ENCODE measurements around the gene TTLL12.

Gene TTLL12

GRCh38 chr22:43213051-43213450, 26.1 kb upstream of the TTLL12 start:
- no peak for DNase-seq

- no peak for DNase-seq
Observed at GRCh38 chr22:43212434-43212952, 25.6 kb upstream of the TTLL12 start.

GRCh38 chr22:43211941-43212433, 25.1 kb upstream of the TTLL12 start:
- no peak for DNase-seq

DNA sequence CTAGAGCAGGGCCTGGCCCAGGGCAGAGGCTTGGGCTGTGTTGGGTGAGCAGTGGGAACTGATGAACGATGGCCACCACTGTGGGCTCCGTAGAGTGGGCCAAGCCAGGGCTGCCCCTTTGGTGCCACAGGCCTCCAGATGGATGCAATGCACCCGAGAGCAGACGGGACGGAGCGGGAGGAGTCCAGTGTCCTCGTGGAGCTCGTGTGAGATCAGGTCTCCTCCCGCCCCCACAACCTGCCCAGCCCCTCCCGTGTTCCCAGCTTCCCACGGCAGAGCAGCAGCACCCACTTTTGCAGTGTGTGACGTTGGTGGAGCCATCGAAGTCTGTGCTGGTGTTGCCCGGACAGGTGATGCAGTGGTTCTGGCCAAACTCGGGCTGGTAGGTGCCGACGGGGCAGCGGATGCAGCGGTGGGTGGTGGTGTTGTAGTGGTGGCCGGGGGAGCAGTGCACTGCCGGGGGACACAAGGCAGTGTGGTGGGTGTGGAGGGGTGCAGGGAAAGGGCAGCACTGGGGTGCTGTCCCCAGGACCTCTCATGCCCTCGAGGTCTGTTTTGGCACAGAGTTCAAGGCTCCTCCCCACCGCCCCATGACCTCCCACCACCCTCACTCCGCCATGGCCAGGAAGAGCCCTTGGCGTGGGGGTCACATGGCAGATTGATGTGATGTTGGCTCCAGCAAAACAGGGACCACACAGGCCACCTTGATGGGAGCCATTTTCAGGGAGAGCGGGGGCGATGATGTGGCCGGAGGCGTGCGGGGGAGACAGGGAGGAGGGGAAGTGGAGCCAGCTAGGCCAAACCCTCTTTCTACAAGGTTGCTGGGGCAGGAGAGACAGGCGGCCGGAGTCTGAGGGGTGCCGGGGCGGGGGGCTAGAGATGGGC, 23.9 kb upstream of the TTLL12 start:
- DNase-seq, result no peak

DNA sequence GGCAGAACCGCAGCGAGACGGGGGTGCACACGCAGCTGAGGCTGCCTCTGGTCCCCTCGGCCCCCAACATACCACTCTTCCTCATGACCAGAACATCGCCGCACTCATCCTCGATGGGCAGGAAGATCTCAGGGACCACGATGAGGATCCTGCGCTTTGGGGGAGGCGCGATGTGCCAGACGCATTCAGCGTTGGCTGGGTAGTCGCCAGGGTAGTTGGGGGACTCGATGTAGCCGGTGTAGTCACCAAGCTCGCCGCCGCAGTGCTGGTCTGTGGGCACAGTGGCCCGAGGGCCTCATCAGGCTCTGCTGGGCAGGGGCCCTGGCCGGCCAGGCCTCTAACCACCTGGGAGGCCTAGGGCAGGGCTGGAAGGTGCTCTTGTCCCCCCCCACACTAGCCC, 23.0 kb upstream of the TTLL12 start:
- no peak for DNase-seq

- no peak for DNase-seq
Observed at GRCh38 chr22:43209523-43209890, 22.6 kb upstream of the TTLL12 start.

DNA sequence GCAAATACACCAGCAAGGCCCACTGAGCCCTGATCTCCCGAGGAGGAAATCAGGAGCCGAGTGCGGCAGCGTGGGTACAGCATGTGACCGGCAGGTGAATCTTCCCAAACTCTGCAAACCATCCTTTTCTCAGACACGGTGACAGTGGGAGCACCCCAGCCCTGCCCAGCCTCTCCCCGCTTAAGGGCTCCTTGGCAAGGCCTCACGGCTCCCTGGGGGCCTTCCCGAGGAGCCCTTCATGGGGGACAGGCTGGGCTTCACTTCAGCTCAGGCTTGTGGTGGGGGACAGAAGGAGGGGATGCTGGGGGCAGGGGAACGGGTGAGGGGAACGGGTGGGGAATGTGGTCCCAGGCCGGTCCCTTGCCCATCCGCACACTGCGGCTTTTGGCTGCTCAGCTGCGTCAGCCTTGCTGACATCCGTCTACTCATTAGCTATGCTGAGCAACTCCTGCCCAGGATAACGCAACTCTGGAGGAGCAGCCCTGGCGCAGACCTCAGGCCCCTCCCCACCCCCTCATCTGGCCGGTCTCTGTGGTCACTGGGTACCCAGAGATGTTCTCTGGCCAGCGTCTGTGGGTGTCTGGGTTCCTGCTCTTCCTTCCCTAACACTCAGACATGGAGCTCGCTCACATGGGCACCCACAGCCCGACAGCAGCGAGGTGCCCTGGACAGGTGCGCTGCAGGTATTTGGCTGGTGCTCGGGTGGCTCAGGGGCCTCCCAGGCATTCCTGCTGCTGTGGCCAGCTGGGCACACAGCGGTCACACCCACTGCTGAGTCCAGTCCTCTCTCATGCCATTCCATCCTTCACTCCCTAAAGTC, 22.0 kb upstream of the TTLL12 start:
- no peak for DNase-seq

GRCh38 chr22:43207849-43208702, 21.1 kb upstream of the TTLL12 start:
- DNase-seq, result no peak

DNA sequence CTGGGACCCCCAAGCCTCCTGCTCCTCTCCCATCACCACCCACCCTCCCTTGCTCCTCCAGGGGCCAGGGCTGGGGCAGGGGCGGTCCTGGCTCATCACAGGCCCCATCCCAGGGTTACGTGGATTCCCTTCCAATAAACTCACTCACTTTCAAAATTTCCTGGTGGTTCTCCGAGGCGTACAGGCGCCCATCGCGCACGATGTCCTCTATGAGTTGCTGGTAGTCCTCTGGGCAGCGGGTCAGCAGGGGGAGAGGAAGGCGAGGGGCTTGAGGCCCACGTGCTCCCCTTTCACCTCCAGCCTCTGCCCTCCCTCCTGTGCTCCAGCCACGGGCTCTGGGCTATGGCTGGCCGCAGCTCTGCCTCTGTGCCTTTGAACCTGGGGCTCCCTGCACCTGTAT, 20.5 kb upstream of the TTLL12 start:
- DNase-seq, result no peak

DNA sequence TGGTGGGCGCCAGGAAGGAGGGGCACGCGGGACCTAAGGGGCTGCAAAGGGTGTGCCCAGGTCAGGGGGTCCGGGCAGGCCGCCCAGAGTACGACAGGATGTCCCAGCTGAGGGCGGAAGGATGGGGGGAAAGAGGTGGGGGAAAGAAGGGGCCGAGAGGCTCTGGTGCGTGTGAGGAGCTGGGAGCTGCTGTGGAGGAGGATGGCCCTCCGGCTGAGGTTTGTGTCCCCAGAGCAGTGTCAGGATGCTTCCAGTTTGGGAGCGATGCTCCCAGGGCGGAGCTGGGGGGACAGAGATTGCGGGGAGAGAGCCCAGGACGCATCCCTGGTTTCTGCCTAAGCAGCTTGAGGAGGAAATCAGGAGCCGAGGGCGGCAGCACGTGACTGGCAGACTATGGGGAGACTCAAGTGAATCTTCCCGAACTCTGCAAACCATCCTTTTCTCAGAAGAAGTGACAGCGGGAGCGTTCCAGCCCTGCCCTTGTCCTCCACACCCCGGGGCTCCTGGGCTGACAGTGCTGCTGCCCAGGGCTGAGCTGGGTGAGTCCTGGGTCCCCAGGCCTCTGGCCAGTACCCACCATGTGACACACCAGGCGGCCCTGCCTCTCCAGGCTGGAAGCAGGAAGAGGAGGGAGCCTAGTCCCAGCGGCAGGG, 19.7 kb upstream of the TTLL12 start:
- DNase-seq, result no peak

GRCh38 chr22:43205748-43206508, 19.0 kb upstream of the TTLL12 start:
- DNase-seq, result peak; percentile 46 to 48

DNA sequence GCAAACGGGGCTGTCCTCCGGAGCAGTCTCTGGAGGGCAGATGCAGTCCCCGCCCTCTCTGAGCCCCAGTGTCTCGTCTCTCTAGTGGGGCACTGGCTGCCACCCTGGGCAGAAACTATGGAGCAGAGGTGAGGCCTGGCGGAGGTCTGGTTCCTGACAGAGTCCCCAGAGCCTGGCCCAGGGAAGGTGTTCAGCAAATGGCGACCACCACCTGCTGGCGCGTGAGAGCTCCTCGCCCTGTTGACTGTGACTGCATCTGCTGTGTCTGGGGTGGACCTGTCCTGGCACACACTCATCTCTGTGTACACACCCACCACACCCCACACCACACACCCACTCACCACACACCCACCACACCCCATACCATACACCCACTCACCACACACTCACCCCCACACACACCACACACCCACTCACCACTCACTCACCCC, 18.3 kb upstream of the TTLL12 start:
- DNase-seq, result peak in 1 of 2 donors; percentile 30

DNA sequence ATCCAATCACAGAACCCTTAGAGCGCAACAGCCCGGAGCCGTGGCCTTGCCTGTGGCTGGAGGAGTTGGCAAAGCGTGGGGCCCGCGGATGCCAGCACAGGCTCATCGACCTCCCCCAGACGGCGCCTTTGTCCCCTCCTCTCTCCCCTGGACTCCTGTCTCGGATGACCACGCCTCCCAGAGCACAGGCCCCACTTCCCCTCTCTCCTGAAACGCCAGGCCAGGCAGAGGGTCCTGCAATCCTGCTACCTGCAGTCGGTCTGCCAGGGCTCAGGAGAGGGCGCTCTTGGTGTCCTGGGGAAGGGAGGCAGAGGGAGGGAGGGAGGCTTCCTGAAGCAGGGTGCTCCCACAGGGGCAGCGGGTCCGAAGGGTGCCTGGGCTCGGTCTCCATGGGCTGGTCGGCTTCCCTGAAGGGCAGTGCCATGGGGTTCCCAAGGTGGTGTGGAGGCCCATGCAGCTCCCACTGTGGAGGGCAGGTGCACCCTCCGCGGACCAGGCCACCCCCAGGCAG, 16.6 kb upstream of the TTLL12 start:
- DNase-seq, result no peak

DNA sequence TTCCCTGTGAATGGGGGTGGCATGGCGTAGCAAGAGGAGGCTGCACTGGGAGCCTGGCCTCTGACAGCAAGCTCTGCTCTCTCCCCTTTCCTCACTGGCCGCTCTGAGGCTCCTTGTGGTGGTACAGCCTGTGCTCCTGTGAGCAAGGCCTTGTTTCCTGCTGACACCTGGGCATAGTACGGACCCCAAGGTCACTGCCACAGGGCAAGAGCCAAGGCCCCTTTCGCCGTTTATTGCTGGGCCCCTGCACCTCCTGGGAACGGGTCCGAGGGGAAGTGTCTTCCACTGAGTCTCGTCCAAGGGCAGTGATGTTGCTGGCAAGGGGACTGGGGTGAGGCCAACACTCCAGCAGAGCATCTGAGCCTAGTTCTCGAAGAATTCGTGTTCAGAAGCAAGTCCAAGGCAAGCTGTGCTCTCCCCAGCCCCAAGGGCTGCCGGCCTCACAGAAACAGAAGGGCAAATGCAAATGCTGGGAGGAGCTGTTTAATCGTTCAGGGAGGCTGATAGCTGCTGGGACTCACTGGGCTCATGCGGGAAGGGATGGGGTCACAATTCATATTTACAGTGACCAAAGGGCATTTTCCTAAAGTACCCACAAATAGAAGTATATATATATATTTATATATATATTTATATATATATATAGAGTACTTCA, 15.9 kb upstream of the TTLL12 start:
- no peak for DNase-seq

GRCh38 chr22:43202326-43202725, 15.4 kb upstream of the TTLL12 start:
- no peak for DNase-seq

DNA sequence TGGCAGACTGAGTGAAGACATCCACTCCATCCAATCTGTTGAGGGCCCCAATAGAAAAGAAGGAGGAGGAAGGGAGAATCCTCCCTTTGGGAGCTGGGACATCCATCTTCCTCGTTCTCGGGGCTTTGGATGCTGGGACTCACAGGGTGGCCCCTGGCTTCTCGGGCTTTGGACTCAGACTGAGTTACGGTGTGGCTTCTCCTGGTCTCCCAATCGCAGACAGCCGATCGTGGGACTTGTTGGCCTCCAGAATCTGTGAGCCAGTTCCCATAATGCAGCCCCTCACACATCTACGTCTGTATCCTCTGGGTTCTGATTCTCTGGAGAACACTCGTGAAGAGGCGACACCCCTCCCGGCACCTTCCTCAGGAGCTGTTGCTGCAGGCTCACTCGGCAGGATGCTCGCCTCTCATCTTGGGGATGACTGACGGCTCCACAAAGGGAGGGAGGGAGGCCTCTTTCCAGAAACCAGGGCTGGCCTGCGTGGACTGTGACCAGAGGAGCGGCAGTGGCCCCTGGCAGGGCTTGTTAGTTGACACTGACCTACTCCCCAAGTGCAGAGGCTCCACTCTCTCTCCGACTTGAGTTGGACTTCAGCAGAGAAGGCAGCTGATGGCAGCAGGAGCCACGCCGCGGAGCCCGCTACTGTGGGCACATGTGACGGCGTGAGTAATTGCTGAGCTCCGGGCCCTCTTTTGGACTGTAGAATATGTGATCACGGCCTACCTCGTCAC, 14.7 kb upstream of the TTLL12 start:
- no peak for DNase-seq

DNA sequence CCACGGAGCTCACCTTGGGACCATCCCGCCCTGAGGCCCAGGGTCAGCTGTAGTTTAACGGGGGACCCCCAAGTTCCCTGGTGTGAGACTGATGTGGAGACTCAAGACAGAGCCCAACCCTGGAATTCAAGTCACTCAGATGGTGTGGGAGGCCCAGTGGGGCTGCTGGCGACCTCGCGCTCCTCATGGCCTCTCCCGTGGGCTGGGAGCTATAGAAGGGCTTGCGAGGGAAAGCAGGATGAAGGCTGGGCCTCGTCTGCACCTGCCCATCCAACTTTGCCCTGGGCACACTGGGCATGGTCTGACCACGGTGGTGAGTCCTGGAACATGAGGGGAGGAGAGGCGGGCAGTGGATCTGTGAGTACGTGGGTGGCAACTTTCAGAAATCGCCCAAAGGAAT, 13.6 kb upstream of the TTLL12 start:
- DNase-seq, result no peak

DNA sequence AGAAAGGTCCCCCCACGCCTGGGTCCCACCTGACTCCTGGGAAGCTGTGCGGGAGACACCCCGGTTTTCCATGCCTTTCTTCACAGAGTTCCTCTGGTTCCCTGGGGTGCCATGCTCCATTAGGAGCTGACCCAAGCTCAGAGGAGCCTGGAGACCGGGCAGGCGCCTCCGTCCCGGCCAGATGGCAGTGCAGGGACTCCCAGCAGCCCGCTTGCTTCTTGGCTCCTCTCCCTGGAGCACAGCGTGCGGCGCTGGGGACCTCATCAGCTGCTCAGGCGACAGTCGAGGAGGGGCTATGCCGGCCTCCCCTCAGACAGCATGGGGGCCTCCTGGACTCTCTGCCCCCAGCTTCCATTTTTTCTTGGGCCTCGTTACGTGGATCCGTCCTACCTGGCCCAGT, 13.1 kb upstream of the TTLL12 start:
- no peak for DNase-seq

- no peak for DNase-seq
Observed at GRCh38 chr22:43199541-43199940, 12.6 kb upstream of the TTLL12 start.

DNA sequence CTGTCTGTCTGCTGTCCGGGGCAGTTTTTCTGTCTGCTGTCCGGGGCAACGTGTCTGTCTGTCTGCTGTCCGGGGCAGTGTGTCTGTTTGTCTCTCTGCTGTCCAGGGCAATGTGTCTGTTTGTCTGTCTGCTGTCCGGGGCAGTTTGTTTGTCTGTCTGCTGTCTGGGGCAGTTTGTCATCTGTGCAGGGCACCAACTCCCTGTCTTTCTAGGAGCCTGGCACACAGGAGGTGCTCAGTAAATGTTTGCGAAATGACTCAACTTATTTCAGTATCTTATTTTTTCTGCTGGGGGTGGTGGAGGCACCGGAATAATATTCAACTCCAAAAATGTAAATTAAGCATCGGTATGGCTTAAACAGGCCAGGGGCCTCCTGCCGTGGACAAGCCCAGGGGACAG, 12.0 kb upstream of the TTLL12 start:
- no peak for DNase-seq

Data from CD4-positive, alpha-beta T cell treated with Interleukin-1 beta for 1 hour (primary cell).